Esophagus squamous epithelium (tissue), 4 donors: ENCODE data around the gene RERE.

Experiments used
- POLR2A ChIP-seq, 4 donors: fragments of 450-650 bp; IDR thresholded peaks; one replicate each; pipeline ENCODE4 v1.6.1; 2017; ENCODE audit warnings: antibody characterized with exemption in 4 of 4, mild to moderate bottlenecking in 4 of 4, moderate library complexity in 3 of 4
- TF ChIP-seq, protein P1 (sequence below), 6 experiments: fragments of 450-650 bp in 4 of 6; fragments of 200-600 bp in 2 of 6; sonication (generic) in 2 of 6; IDR thresholded peaks; one replicate each; pipeline ENCODE4 v1.5.1; 2016 to 2019; ENCODE audit warnings: antibody characterized with exemption in 6 of 6, mild to moderate bottlenecking in 4 of 6, moderate library complexity in 4 of 6

DNA sequence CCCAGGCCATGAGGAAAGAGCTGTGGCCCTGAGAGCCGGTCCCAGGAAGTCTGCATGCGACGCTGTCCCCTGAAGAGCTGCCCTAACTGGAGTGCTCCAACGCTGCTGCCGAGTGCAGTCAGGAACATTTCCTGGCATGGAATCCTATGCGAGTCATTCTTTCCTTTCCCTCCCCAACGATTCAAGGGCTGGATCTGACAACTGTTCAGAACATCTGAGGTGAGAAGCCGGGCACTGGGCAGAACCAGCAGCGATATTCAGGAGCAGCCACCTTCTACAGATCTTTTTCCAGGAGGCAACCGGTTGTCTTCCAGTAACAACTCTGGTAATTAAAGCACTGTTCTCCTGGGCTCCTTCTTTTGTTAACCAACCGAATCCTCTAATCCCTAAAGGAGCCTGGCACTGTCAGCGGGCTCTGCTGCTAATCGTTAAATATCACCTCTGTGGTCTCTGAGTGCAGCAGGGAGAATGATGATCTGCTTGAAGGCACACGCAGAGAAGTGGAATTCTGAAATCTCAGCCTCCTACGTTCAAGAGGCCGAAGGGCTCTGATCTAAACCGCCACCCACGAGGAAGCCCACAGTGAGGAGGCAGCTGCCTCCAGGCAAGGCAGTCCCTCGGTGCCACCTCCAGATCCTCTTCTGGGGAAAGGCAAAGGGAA lies 443.7 kb downstream of the RERE start:
- TF ChIP-seq, protein P1, sequence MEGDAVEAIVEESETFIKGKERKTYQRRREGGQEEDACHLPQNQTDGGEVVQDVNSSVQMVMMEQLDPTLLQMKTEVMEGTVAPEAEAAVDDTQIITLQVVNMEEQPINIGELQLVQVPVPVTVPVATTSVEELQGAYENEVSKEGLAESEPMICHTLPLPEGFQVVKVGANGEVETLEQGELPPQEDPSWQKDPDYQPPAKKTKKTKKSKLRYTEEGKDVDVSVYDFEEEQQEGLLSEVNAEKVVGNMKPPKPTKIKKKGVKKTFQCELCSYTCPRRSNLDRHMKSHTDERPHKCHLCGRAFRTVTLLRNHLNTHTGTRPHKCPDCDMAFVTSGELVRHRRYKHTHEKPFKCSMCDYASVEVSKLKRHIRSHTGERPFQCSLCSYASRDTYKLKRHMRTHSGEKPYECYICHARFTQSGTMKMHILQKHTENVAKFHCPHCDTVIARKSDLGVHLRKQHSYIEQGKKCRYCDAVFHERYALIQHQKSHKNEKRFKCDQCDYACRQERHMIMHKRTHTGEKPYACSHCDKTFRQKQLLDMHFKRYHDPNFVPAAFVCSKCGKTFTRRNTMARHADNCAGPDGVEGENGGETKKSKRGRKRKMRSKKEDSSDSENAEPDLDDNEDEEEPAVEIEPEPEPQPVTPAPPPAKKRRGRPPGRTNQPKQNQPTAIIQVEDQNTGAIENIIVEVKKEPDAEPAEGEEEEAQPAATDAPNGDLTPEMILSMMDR (IDR thresholded peaks at IDR 0.05): no peak
- TF ChIP-seq POLR2A (IDR thresholded peaks at IDR 0.05): peak in 2 of 4 donors; percentile 21 to 23
